GM19238 (cell line): Measurements from ENCODE around the gene RFX7.

Source experiments
- DNase-seq: peaks from one replicate; pipeline ENCODE4 v3.0.0; 2011; ENCODE audit warnings: low spot score; ENCODE audit not compliant: insufficient read length

Gene RFX7

GRCh38 chr15:56047354-56047753, 196.3 kb downstream of the RFX7 start:
- DNase-seq = no peak

- no peak for DNase-seq
Measured at GRCh38 chr15:56045068-56045748, 198.5 kb downstream of the RFX7 start.

GRCh38 chr15:56042982-56043980, 200.4 kb downstream of the RFX7 start:
- DNase-seq = no peak

- no peak for DNase-seq
Measured at GRCh38 chr15:56042498-56042897, 201.2 kb downstream of the RFX7 start.

- no peak for DNase-seq
Measured at GRCh38 chr15:56042031-56042430, 201.6 kb downstream of the RFX7 start.

GRCh38 chr15:56040081-56041035, 203.3 kb downstream of the RFX7 start:
- DNase-seq = no peak

- DNase-seq = no peak
Measured at GRCh38 chr15:56038707-56039106, 205.0 kb downstream of the RFX7 start.

GRCh38 chr15:56038015-56038414, 205.7 kb downstream of the RFX7 start:
- DNase-seq = no peak
